MCF 10A (cell line): ENCODE results near the gene TCF3. TPM values are rescaled to one million over a fixed set of nuclear protein-coding genes. Genes with fewer than 3 reads are reported as not detected.
"Not testable (repeated sequence)": the region's sequence is repeated elsewhere in the genome, so short reads cannot be mapped to it uniquely, and the experiment has no call there.

Experiments
- BruUV-seq: library from RNA; stranded (reverse); fragments of 400-500 nt; replicated peaks from 2 replicates; lab custom pipeline; 2021; lab: Mats Ljungman, UMichigan
- CTCF ChIA-PET: fragments of 300-600 bp; sonication (Branson Sonifier 250); formaldehyde crosslinking; extraction: SDS; loops from one replicate; lab custom pipeline; 2021; ENCODE audit warnings: antibody characterized with exemption, inconsistent platforms; lab: Yijun Ruan, JAX
- POLR2A ChIA-PET: fragments of 300-600, 350-650 bp; sonication (Branson Sonifier 250); formaldehyde crosslinking; extraction: SDS; loops from one replicate; lab custom pipeline; 2020; ENCODE audit warnings: antibody characterized with exemption, inconsistent platforms; lab: Yijun Ruan, JAX
- DNase-seq: peaks from one replicate; pipeline ENCODE4 v3.0.0-alpha.2; 2018; ENCODE audit not compliant: unreplicated experiment
- H3K27ac Mint-ChIP-seq: one replicate; pipeline ENCODE4 v1.8.0; 2022; ENCODE audit warnings: mild to moderate bottlenecking, low read depth, mixed read lengths; ENCODE audit not compliant: unreplicated experiment
- H3K27me3 Mint-ChIP-seq: one replicate; pipeline ENCODE4 v1.8.0; 2022; ENCODE audit warnings: mixed read lengths; ENCODE audit not compliant: insufficient read depth, unreplicated experiment
- H3K36me3 Mint-ChIP-seq: one replicate; pipeline ENCODE4 v1.8.0; 2022; ENCODE audit warnings: mild to moderate bottlenecking, moderate library complexity, mixed read lengths; ENCODE audit not compliant: insufficient read depth, unreplicated experiment
- H3K4me1 Mint-ChIP-seq: one replicate; pipeline ENCODE4 v1.8.0; 2022; ENCODE audit warnings: mixed read lengths; ENCODE audit not compliant: insufficient read depth, unreplicated experiment
- H3K4me3 Mint-ChIP-seq: one replicate; pipeline ENCODE4 v1.8.0; 2022; ENCODE audit warnings: mild to moderate bottlenecking, moderate library complexity, mixed read lengths; ENCODE audit not compliant: unreplicated experiment
- H3K9me3 Mint-ChIP-seq: one replicate; pipeline ENCODE4 v1.8.0; 2022; ENCODE audit warnings: mixed read lengths; ENCODE audit not compliant: unreplicated experiment
- intact Hi-C: fragments of 100-400 bp; cut with micrococcal nuclease; formaldehyde crosslinking; loops from 2 replicates; pipeline ENCODE4 v1.14.1; 2022
- total RNA-seq: library from RNA; stranded (reverse); gene quantifications from 2 replicates; pipeline ENCODE4 v1.2.3, GENCODE V29; 2022
- TF ChIP-seq, protein P1 (sequence below): fragments of 200-600 bp; IDR thresholded peaks from one replicate; pipeline ENCODE4 v1.8.0; 2022; ENCODE audit warnings: antibody characterized with exemption, mild to moderate bottlenecking; ENCODE audit not compliant: unreplicated experiment

Gene TCF3
- total RNA-seq, 1 experiment from 2014 or later, result 100 TPM

DNA sequence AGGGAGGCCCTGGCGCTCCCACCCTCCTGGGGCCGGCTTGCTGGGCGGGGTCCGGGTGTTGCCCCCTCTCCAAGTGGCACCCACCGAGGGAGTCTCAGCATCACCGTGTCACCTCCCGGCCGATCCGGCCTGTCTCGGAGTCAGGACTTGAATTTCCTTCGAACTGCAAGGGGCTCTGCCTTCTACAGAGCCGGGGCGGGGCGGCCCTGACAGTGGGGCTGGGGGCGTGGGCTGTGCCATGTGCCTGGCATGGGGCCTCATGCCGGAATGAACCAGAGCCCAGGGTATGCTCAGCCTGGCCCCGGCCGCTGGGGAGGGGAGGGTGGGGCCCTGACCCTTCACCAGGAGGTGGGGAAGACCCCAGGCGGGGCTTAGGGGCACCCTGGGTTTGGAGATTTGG, 47.0 kb upstream of the TCF3 start:
- Mint-ChIP-seq H3K36me3 (peaks cover 3% of the 10 kb centered on the region), H3K27me3 (peaks cover 26% of the 10 kb centered on the region), H3K4me3 (no peak overlapping the region), H3K27ac (no peak overlapping the region), H3K9me3 (peaks cover 9% of the 10 kb centered on the region), H3K4me1 (peaks cover 6% of the 10 kb centered on the region)
- DNase-seq, result no peak
- POLR2A ChIA-PET, result no interaction called here
- CTCF ChIA-PET, result no interaction called here
- no TSS peak for BruUV-seq
- intact Hi-C loops, result no loop called here
- TF ChIP-seq, protein P1, sequence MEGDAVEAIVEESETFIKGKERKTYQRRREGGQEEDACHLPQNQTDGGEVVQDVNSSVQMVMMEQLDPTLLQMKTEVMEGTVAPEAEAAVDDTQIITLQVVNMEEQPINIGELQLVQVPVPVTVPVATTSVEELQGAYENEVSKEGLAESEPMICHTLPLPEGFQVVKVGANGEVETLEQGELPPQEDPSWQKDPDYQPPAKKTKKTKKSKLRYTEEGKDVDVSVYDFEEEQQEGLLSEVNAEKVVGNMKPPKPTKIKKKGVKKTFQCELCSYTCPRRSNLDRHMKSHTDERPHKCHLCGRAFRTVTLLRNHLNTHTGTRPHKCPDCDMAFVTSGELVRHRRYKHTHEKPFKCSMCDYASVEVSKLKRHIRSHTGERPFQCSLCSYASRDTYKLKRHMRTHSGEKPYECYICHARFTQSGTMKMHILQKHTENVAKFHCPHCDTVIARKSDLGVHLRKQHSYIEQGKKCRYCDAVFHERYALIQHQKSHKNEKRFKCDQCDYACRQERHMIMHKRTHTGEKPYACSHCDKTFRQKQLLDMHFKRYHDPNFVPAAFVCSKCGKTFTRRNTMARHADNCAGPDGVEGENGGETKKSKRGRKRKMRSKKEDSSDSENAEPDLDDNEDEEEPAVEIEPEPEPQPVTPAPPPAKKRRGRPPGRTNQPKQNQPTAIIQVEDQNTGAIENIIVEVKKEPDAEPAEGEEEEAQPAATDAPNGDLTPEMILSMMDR, result no peak

DNA sequence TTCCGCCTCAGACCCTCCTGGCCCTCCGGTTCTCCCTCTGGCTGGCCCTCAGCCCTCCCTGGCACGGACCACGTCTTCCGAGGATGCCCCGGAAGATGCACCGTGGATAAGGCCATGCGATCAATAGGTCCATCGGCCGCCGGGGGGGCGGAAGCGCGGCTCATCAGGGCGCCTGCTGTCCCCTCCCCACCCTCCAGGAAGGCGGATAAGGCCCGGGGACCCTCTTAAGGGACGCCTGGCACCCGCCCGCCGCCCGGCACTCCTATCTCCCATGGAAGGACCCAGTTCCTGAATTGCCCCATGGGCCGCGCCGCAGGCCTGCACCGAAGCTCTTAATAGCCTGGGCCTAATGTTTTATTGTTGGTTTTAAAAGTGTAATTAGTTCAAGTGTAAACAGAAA, 46.2 kb upstream of the TCF3 start:
- no peak overlapping the region for H3K4me3 Mint-ChIP-seq
- peaks cover 7% of the 10 kb centered on the region for H3K9me3 Mint-ChIP-seq
- CTCF ChIA-PET, result interaction anchor here (0.6 kb wide), 1 partner anchor 48 kb away, joined by 3 read pairs; no protein-coding TSS in a partner anchor
- TF ChIP-seq, protein P1, result no peak
- POLR2A ChIA-PET, result no interaction called here
- peaks cover 26% of the 10 kb centered on the region for H3K27me3 Mint-ChIP-seq
- DNase-seq, result no peak
- peaks cover 6% of the 10 kb centered on the region for H3K4me1 Mint-ChIP-seq
- intact Hi-C loops, result no loop called here
- no peak overlapping the region for H3K27ac Mint-ChIP-seq
- BruUV-seq, result no TSS peak
- H3K36me3 Mint-ChIP-seq, result no peaks in the 10 kb centered on the region

DNA sequence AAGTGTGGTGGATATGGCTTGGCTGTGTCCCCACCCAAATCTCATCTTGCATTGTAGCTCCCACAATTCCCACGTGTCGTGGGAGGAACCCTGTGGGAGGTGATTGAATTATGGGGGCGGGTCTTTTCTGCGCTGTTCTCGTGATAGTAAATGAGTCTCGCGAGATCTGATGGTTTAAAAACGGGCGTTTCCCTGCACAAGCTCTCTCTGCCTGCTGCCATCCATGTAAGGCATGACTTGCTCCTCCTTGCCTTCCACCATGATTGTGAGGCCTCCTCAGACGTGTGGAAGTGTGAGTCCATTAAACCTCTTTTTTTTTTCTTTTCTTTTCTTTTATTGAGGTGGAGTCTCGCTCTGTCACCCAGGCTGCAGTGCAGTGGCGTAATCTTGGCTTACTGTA, 43.1 kb upstream of the TCF3 start:
- CTCF ChIA-PET, result interaction anchor here (0.7 to 2.7 kb wide), 2 partner anchors 22 to 76 kb away, joined by 3 to 7 read pairs; no protein-coding TSS in a partner anchor
- H3K27me3 Mint-ChIP-seq, result peaks cover 15% of the 10 kb centered on the region
- intact Hi-C loops, POLR2A ChIA-PET, BruUV-seq, DNase-seq, H3K36me3 Mint-ChIP-seq, H3K4me3 Mint-ChIP-seq, H3K9me3 Mint-ChIP-seq, H3K27ac Mint-ChIP-seq, H3K4me1 Mint-ChIP-seq: not testable (repeated sequence)

DNA sequence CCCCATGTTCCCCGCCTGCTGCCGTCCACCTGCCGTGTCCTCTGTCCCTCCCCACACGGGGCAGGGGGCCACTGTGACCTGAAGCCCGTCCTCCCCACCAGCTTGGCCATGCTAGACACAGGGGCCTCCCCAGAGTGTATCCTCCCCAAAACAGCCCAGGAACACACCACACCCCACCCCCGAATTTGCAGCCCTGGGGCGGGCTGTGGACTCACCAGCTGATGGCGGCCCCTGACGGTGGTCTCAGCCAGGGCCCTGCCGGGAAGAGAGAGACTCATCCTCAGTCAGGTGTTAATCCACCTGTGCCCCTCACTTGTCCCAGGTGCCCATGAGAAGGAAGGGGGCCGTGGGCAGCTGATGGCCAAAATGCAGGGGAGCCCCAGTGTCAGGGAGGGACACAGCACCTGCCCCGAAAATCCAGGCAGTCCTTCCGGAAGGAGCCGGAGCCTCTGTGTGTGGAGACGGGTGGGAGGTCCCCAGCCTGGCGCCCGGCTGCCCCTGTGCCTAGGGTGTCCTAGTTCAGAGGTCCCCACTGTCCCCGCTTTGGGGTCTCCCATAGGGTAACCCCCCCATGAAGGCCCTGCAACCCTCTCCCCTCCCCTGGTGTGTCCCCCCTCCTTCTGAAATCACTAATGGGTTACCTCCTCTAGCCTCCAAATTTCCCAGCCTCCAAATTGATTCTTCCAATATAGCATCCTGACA, 39.3 kb upstream of the TCF3 start:
- TF ChIP-seq, protein P1, result no peak
- no TSS peak for BruUV-seq
- Mint-ChIP-seq H3K9me3 (peaks cover 7% of the 10 kb centered on the region), H3K4me1 (peaks cover 5% of the 10 kb centered on the region), H3K27ac (no peak overlapping the region), H3K27me3 (peaks cover 23% of the 10 kb centered on the region), H3K4me3 (no peak overlapping the region), H3K36me3 (no peaks in the 10 kb centered on the region)
- DNase-seq, result no peak
- intact Hi-C loops, result loop anchor here (2.0 kb wide), 1 partner anchor 75 kb away; no protein-coding TSS in a partner anchor
- ChIA-PET CTCF (interaction anchor here (1.0 to 1.4 kb wide), 4 partner anchors 20 to 95 kb away, joined by 3 read pairs; no protein-coding TSS in a partner anchor), POLR2A (interaction anchor here (1.1 kb wide), 1 partner anchor 79 kb away, joined by 3 read pairs; no protein-coding TSS in a partner anchor)
